Astrocyte (in vitro differentiated cells and primary cell): ENCODE data around the gene FSTL1.

ENCODE experiments used
- EZH2 ChIP-seq: IDR thresholded peaks from 2 replicates; pipeline ENCODE4 v1.6.1; 2012; ENCODE audit warnings: mild to moderate bottlenecking, low read length, inconsistent platforms; ENCODE audit not compliant: insufficient read depth
- TF ChIP-seq, protein P1 (sequence below): IDR thresholded peaks from 2 replicates; pipeline ENCODE4 v1.5.1; 2011; ENCODE audit warnings: low read depth, mild to moderate bottlenecking, inconsistent platforms, low read length, moderate library complexity; ENCODE audit not compliant: insufficient read depth

DNA sequence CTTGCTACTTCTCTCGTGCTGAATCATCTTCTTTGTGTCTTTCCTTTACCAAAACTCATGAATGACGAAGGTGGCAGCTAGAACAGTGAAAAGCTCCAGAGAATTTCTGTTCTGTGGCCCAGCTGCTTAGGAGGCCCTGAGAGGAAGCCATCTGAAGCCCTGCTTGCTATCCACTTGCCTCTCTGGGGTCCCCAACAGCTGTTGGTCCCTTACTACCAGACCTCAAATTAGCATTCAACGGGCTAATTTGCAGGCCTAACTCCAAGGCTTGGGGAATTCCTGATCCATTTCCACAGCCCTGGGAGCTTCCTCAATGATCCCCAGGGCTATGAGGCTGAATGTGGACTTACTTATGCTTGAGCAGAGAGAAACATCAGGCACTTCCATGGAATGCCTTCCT, 37.5 kb upstream of the FSTL1 start:
- TF ChIP-seq, protein P1, sequence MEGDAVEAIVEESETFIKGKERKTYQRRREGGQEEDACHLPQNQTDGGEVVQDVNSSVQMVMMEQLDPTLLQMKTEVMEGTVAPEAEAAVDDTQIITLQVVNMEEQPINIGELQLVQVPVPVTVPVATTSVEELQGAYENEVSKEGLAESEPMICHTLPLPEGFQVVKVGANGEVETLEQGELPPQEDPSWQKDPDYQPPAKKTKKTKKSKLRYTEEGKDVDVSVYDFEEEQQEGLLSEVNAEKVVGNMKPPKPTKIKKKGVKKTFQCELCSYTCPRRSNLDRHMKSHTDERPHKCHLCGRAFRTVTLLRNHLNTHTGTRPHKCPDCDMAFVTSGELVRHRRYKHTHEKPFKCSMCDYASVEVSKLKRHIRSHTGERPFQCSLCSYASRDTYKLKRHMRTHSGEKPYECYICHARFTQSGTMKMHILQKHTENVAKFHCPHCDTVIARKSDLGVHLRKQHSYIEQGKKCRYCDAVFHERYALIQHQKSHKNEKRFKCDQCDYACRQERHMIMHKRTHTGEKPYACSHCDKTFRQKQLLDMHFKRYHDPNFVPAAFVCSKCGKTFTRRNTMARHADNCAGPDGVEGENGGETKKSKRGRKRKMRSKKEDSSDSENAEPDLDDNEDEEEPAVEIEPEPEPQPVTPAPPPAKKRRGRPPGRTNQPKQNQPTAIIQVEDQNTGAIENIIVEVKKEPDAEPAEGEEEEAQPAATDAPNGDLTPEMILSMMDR: no peak
- TF ChIP-seq EZH2: no peak
